Neural progenitor cell (in vitro differentiated cells): Measurements from ENCODE around the gene MAML3.

Experiments used
- EZH2 ChIP-seq: fragments of 200-600 bp; sonication (generic); IDR thresholded peaks from 2 replicates; pipeline ENCODE4 v1.6.1; 2017; ENCODE audit warnings: antibody characterized with exemption, mild to moderate bottlenecking, moderate library complexity
- TF ChIP-seq, protein P1 (sequence below): fragments of 200-600 bp; sonication (generic); IDR thresholded peaks from 2 replicates; pipeline ENCODE4 v1.5.1; 2017; ENCODE audit warnings: antibody characterized with exemption, mild to moderate bottlenecking

DNA sequence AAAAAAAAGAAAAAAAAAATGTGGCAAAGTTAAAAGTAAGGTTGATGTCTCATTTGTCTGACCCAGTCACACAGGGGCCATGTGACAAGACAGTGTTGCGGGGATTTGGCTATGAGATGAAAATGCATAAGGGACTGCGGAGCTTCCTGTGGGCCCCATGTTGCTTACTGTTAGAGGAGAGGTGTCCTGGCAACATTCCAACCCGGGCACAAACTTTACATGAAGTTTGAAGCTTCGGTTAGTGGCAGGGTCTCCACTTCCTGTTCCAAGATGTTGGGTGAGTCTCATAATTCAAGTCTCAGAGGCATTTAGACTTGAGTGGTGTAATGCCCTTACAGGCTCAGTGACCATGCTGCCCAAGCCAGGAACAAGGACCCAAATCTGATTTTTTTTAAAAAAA is 111.3 kb downstream of the MAML3 start:
- TF ChIP-seq, protein P1, sequence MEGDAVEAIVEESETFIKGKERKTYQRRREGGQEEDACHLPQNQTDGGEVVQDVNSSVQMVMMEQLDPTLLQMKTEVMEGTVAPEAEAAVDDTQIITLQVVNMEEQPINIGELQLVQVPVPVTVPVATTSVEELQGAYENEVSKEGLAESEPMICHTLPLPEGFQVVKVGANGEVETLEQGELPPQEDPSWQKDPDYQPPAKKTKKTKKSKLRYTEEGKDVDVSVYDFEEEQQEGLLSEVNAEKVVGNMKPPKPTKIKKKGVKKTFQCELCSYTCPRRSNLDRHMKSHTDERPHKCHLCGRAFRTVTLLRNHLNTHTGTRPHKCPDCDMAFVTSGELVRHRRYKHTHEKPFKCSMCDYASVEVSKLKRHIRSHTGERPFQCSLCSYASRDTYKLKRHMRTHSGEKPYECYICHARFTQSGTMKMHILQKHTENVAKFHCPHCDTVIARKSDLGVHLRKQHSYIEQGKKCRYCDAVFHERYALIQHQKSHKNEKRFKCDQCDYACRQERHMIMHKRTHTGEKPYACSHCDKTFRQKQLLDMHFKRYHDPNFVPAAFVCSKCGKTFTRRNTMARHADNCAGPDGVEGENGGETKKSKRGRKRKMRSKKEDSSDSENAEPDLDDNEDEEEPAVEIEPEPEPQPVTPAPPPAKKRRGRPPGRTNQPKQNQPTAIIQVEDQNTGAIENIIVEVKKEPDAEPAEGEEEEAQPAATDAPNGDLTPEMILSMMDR = no peak
- no peak for TF ChIP-seq EZH2
